Measurements from ENCODE around the gene CORO7.

GRCh38 chr16:4365615-4366014 is 50.8 kb downstream of the CORO7 start:
- no peak for TF ChIP-seq CTCF (IDR thresholded peaks at IDR 0.05)
- no peak for TF ChIP-seq POLR2A (IDR thresholded peaks at IDR 0.05)
- no peak for TF ChIP-seq POLR2AphosphoS5 (IDR thresholded peaks at IDR 0.05)
- no peak for TF ChIP-seq EP300 (IDR thresholded peaks at IDR 0.05; ENCODE audit: low read depth)

All from transverse colon (tissue), 4 donors.